ENCODE results near the gene SOAT1. TPM values are rescaled to one million over a fixed set of nuclear protein-coding genes. Genes with fewer than 3 reads are reported as not detected.
"Not testable (repeated sequence)": the region's sequence is repeated elsewhere in the genome, so short reads cannot be mapped to it uniquely, and the experiment has no call there.

The SOAT1 gene
- total RNA-seq, 4 donors from 2014 or later, result 1.7 to 8.0 (median 4.9) TPM

DNA sequence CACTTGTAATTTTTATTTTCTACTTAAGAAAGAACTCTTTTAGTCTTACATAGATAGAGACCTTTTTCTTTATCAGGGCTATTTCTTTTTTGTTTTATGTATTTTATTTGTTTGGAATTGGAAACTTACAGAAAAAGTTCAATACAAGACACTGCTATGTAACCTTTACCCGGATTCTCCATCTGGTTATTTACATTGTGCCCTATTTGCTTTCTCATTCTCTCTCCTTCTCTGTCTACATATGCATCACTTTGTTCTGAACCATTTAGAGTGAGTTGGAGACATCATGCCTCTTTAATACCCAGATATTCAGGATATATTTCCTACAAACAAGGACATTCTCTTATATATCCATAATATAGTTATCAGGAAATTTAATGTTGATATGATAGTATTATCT lies 90.4 kb downstream of the SOAT1 start:
- TF ChIP-seq, protein P1, sequence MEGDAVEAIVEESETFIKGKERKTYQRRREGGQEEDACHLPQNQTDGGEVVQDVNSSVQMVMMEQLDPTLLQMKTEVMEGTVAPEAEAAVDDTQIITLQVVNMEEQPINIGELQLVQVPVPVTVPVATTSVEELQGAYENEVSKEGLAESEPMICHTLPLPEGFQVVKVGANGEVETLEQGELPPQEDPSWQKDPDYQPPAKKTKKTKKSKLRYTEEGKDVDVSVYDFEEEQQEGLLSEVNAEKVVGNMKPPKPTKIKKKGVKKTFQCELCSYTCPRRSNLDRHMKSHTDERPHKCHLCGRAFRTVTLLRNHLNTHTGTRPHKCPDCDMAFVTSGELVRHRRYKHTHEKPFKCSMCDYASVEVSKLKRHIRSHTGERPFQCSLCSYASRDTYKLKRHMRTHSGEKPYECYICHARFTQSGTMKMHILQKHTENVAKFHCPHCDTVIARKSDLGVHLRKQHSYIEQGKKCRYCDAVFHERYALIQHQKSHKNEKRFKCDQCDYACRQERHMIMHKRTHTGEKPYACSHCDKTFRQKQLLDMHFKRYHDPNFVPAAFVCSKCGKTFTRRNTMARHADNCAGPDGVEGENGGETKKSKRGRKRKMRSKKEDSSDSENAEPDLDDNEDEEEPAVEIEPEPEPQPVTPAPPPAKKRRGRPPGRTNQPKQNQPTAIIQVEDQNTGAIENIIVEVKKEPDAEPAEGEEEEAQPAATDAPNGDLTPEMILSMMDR (IDR thresholded peaks at IDR 0.05), result no peak
- TF ChIP-seq POLR2A (IDR thresholded peaks at IDR 0.05), result no peak
- Histone ChIP-seq H3K27me3 (no peaks in the 10 kb centered on the region), H3K9me3 (no peaks in the 10 kb centered on the region), H3K4me3 (no peak overlapping the region), H3K4me1 (no peaks in the 10 kb centered on the region), H3K36me3 (no peaks in the 10 kb centered on the region), H3K27ac (no peak overlapping the region)
- intact Hi-C loops (cut with DNase I), result no loop called here
- WGBS, 2 donors, result 42 to 47% methylated on average over 1 of the region's 1 CpG
- DNase-seq, result no peak

DNA sequence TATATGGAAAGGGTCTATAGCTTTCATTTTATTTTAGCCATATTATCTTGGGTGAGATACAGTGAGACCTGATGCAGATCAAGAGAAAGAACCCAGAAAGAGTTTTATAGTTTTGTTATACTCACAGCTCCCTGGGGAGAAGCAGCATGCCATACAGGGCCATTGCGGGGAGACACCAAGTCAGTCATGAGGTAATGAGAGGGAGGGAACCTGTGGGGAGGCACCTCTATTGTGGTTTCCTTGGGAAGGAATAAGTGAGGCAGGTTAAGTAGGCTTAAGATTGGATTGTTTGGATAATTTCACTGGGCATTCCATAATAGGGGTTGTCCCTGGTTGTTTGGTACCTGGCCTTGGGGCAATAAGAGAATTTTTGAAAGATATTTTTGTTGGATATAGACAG lies 91.9 kb downstream of the SOAT1 start:
- WGBS, 2 donors, result 60 to 83% methylated on average over 1 of the region's 1 CpG
- no peaks in the 10 kb centered on the region for H3K36me3 ChIP-seq
- no peaks in the 10 kb centered on the region for H3K9me3 ChIP-seq
- TF ChIP-seq, protein P1 (IDR thresholded peaks at IDR 0.05), result no peak
- TF ChIP-seq POLR2A (IDR thresholded peaks at IDR 0.05), result no peak
- no peaks in the 10 kb centered on the region for H3K4me1 ChIP-seq
- H3K4me3 ChIP-seq, result no peak overlapping the region
- no peaks in the 10 kb centered on the region for H3K27me3 ChIP-seq
- intact Hi-C loops (cut with DNase I), result no loop called here
- no peak overlapping the region for H3K27ac ChIP-seq
- DNase-seq, result no peak

DNA sequence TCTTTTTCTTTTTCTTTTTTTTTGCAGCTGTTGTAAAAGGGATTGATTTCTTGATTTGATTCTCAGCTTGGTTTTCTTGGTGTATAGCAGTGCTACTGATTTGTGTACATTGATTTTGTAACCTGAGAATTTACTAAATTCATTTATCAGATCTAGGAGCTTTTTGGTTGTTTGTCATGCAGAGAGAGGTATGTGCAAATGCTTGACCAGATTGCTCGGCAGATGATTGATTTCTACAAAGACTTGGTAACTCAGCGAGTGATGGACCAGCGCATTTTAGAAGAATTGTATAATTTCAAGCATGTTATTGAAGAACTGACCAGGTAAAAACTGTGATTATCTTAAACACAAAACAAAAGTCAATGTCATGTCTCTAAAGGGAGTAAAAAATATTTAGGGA lies 100.1 kb downstream of the SOAT1 start:
- intact Hi-C loops (cut with DNase I), result no loop called here
- no peaks in the 10 kb centered on the region for H3K27me3 ChIP-seq
- WGBS, 2 donors, result 93 to 94% methylated on average over 3 of the region's 3 CpGs

DNA sequence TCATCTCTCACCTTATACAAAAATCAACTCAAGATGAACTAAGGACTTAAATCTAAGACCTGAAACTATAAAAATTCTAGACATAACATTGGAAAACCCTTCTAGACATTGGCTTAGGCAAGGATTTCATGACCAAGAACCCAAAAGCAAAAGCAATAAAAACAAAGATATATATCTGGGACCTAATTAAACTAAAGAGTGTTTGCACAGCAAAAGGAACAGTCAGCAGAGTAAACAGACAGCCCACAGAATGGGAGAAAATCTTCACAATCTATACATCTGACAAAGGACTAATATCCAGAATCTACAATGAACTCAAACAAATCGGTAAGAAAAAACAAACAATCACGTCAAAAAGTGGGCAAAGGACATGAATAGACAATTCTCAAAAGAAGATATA lies 105.8 kb downstream of the SOAT1 start:
- intact Hi-C loops (cut with DNase I); H3K27me3 ChIP-seq; H3K9me3 ChIP-seq; H3K4me3 ChIP-seq; H3K4me1 ChIP-seq; H3K27ac ChIP-seq; DNase-seq; H3K36me3 ChIP-seq: not testable (repeated sequence)
- 50 to 65% methylated on average over 2 of the region's 2 CpGs for WGBS, 2 donors

More for the DNA sequence above, 100.1 kb downstream of the SOAT1 start:
- TF ChIP-seq POLR2A (IDR thresholded peaks at IDR 0.05), result no peak
- TF ChIP-seq, protein P1 (IDR thresholded peaks at IDR 0.05), result no peak
- Histone ChIP-seq H3K4me3 (no peak overlapping the region), H3K27ac (no peak overlapping the region), H3K4me1 (no peaks in the 10 kb centered on the region), H3K36me3 (no peaks in the 10 kb centered on the region), H3K9me3 (no peaks in the 10 kb centered on the region)
- no peak for DNase-seq

Small RNAs within 50 kb of the gene (small RNA-seq; reads per million reads assigned to genes)
- gene AL512326.2, result 0 reads per million in 4 donors

Other genes starting within 250 kb of the SOAT1 start
- gene TOR3A, start 211.7 kb upstream of the SOAT1 start, total RNA-seq, result 10 to 100 TPM; 31.9 to 48.8 (median 34.4) TPM
- gene ABL2, start 64.1 kb upstream of the SOAT1 start, total RNA-seq, result 10 to 100 TPM in 1 of 4 donors, 1 to 10 TPM in 3; 3.3 to 12.0 (median 6.2) TPM
- gene AXDND1, start 72.2 kb downstream of the SOAT1 start, total RNA-seq, result under 1 TPM in 1 of 4 donors, not detected in 3; 0.19 TPM

Data from esophagus squamous epithelium (tissue), 5 donors.